Activated CD4-positive, alpha-beta T cell treated with anti-CD3 and anti-CD28 coated beads for 24 hours (primary cell): ENCODE data around the gene RIMKLA.

ENCODE experiments used
- DNase-seq, 2 donors: peaks; one replicate each; pipeline ENCODE4 v3.0.0-alpha.2; 2020; ENCODE audit warnings: low read depth in 2 of 2

Gene RIMKLA, protein sequence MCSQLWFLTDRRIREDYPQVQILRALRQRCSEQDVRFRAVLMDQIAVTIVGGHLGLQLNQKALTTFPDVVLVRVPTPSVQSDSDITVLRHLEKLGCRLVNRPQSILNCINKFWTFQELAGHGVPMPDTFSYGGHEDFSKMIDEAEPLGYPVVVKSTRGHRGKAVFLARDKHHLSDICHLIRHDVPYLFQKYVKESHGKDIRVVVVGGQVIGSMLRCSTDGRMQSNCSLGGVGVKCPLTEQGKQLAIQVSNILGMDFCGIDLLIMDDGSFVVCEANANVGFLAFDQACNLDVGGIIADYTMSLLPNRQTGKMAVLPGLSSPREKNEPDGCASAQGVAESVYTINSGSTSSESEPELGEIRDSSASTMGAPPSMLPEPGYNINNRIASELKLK

DNA sequence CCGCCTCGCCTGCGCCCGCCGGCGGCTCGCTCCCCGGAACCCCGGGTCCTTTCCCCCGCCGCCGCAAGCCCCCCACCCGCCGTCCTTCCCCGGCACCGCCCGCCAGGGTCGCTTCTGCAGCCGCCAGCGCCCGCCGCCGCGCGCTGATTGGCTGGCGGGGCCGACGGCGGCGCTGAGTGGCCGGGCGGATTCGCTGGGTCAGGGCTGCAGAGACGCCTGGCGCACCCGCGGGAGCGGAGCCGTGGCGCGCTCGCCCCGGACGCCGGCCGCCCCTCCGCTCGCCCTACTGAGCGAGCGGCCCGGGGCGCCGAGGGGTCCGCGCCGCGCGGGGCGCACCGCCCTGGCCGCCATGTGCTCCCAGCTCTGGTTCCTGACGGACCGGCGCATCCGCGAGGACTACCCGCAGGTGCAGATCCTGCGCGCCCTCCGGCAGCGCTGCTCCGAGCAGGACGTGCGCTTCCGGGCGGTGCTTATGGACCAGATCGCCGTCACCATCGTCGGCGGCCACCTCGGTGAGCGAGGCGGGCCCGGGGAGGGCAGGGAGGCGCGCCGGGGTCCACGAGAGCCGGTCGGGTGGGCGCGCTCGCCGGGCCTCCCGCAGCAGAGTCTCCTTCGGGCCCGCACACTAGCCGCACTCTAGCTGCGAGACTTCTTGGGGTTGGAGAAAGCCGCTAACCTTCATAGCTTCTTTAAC is at the start of gene RIMKLA:
TSS of gene RIMKLA (plus strand) at position 207 of the 694 bp plus-strand sequence. CDS start at position 350, 143 bp downstream.
- DNase-seq = peak; percentile 13 to 28

DNA sequence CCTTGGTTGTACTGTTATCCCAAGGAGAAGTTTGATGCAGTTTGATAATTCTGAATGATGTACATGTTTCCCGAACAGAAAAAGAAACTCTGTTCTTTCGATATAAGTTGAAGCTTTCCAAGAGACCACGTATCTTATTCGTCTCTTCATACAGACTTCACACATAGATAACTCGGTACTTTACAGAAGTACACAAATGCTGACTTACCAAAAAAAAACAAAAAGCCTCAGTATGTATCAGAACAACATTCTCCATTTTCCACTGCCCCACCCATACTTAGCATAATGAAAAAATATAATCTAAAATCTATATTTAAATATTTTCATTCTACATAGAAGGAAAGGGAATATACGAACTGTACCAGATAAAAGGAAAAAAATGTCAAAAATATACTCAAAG is 47.7 kb upstream of the RIMKLA start:
- no peak for DNase-seq

DNA sequence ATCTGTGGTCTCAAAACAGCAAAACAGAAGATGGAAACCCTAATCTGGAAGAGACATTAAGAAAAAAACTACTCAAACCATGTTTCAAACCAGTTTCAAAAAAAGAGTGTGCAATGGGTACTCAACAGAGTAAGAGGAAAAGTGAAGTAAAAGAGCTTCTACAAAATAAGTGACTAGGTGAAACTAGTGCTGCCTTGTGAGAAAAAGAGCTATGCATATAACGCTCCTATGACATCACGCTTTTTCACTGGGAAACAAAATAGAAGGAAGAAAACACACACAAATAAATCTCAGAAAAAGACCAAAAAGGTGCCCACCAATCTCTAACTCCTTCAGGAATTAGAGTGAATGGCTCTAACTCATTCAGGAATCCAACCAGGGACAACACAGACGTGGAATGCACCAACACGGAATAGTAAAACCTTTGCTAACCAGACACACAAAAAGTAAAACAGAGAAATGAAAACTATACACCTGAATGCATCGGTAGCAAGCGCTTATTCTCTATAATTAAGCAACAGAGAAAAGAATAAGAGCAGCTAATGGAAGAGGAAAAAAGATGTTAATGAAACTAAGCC is 46.8 kb upstream of the RIMKLA start:
- DNase-seq = no peak

DNA sequence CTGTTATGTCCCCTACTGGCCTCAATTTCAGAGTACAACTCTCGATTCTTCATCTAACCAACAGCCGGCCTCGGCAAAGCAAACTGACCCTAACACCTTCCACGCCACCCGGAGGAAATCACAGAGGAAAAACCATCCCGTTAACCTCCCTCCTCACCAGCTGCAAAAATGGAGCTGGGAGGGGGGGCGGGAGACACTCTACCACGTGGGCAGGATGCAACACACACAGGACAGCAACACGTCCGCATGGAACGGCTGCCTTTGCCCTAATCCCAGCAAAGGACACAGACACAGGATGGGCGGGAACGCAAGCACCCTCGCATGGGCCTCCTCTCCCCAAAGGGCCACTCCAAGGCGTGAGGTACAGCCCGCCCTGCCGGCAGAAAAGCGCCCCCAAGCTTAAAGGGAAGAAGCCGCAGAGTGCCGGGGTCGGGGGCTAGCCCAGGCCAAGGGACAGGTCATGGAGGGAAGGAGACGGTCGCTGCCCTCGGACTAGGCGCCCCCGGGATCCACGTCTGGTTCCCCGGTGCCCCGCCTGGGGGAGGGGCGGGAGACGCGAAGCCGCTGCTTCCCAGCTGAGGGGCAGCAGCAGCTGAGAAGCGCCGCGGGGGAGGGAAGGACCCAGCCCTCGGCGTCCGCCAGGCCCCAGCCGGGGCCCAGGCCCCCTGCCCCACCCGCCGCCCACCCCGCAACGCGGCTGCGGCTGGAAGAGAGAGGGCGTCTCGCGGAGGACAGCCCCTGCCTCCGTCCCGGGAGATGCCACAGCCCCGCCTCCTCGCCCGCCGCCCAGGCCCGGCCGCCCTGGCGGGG is 46.1 kb upstream of the RIMKLA start:
- peak; percentile 17 to 18 for DNase-seq

DNA sequence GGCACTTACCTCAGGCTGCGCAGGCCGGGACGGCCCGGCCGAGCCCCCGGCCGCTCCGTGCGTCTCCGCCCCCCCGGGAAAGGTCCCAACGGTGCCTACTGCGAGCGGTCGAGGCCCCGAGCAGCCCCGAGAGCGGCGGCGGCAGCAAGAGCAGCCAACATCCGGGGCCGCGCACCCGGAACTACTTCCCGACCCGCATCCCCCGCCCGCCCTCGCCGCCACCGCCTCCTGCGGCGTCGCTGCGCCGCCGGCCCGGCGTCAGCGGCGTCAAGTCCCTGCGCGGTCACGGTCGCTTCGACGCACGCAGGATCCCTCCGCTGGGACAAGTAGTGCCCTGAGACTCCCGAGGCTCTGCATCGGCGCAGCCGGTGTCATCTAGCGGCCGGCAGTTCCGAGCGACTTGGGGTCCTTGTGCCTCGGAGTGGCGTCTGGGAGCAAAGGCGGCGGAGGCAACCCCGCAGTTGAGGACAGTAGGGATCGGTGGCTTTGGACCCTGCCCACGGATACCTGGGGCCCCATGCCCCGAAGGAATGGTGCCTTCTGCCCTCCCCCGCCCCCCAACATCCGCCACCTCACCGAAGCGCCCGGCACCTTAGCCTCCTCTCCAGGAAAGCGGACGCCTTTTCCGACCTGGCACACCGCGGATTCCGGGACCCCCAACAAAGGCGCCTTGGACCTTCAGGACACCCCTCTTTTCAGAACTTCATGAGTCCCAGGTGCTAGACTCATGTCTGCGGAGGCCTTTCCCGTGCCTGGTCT is 45.4 kb upstream of the RIMKLA start, which contains the start of gene FOXJ3:
TSS of gene FOXJ3 (minus strand) at position 186 of the 759 bp plus-strand sequence. CDS start 24,142 bp downstream, outside the sequence.
- peak; percentile 87 to 93 for DNase-seq

DNA sequence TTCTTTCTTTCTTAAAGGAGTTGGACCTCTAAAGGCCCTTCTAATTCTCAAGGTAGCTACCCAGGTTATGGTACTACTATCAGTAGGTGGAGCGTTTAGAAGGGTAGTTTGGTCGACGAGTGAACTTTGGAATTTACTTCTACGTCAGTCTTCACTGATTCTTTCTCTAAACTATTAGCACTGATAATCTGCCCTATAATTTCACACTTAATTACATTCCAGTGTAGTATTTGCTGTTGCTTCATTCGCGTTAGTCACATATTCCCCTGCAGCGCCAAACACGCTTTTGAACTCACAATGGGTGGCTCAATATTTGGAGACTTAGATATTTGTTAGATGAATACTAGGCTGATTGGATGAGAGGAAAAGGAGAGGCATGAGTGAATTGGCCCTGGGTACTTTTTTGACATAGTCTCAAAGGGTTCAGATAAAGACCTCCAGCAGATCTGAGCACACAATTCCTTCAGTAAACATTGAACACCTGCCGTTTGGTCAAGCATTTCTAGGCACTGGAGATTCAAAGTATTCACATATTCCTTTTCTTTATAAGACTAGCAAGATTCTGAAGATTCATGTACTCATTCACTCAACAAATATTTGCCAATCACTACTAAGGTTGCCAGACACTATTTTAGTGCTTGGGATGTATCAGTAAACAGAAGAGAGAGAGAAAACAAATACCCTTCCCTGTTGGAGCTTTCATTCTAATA is 44.6 kb upstream of the RIMKLA start:
- no peak for DNase-seq

DNA sequence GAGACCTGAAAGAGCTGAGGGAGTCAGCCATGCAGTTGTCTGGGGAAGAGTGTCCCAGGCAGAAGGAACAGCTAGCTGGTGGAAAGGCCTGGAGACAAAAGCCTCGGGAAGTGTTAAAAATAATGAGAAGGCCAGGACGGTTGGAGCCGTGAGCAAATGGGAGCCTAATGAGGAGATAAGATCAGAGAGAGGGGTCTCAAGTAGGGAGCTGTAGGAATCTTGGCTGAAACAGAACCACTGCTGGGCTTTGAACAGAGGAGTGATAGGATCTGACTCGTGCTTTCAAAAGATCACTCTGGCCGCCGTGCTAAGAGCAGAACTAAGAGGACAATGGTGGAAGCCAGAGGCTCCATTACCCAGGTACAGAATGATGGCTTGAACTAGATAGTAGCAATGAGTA is 43.6 kb upstream of the RIMKLA start:
- no peak for DNase-seq

DNA sequence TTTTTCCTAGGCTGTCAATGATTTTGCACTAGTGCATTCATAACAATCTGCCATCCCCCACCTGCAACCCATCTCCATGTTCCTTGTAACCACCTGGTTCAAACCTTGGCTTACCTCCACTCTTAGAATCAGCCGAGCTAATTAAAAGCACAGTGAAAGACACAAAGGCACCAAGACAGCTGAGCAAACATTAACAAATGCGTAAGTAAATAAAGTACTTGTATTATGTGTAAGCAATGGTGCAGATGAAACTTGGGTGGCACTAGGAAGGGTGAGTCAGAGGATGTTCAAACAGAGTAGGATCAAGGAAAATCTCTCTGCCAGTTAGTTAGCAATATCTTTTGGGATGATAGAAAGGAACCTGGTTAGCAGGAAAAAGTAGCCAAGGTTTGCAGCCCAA is 40.5 kb upstream of the RIMKLA start:
- DNase-seq = no peak

DNA sequence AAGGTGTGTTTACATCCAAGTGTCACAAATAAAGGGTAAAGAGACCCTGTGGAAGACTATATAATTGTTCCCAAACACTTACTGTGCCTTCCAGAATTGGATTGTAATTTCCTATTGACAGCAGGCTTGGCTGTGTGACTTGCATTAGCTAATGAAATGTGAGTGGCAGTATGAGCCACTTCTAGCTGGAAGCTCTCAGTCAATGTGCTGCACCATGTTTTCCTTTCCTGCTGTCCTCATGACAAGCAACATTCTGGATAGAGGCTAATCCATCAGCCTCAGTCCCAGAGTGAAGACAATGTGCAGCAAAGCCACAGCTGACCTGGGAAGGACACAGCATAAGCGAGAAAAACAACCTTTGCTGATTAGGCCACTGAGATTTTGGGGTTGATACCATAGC is 39.7 kb upstream of the RIMKLA start:
- no peak for DNase-seq

DNA sequence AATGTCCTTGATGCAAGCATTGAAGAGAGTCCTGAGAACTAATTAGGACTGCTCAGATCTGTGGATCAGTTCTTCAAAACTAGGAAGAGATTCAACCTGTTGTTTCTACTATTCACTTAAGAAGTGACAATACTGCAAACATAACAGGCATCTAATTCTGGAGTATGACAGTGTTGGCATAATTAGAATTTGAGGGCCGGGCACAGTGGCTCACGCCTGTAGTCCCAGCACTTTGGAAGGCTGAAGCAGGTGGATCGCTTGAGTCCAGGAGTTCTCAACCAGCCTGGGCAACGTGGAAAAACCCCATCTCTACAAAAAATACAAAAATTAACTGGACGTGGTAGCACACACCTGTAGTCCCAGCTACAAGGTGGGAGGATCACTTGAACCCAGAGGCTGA is 37.5 kb upstream of the RIMKLA start:
- DNase-seq = no peak

DNA sequence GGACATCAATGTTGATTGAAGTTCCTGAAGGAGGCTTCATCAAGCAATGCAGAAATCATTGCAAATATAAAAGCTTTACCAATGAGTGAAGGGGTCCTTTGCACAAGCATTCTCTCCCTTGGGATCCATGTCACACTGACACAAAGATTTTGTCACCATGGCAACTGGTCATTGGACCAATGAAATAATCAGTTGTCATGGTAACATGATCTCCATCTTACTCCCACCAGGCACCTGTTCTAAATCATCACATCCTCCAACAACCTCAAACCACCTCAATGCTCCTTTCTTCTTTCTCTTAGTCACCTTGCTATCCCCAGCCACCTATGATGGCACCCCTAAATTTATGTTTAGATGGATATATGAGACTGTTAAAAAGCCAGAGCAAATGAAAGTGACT is 32.1 kb upstream of the RIMKLA start:
- no peak for DNase-seq

DNA sequence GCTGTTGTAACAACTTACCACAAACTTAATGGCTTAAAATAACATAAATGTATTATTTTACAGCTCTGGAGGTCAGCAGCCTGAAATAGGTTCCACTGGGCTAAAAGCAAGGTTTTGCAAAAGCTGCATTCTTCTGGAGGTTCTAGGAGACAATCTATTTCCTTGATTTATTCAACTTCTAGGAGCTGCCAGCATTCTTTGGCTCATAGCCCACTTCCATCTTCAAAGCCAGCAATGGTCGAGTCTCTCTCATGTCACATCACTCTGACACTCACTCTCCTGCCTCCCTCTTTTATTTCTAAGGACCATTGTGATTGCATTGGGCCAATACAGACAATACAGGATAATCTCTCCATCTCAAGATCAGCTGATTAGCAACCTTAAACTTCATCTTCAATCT is 30.5 kb upstream of the RIMKLA start:
- DNase-seq = no peak

DNA sequence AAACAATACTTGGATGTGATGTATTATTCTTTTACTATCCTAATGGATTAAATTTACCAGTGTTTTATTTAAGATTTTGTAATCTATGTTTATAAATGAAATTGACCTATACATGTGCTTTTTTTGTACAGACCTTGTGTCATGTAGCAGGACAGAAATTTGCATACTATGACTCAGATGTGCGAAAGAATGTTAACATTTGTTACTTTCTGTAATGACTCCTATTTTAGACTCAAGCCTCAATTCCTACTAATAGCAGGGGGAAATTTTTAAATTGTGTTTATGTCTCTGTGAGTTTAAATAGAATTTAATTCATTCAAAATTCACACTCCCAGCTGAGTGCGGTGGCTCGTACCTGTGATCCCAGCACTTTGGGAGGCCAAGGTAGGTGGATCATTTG is 21.8 kb upstream of the RIMKLA start:
- no peak for DNase-seq

DNA sequence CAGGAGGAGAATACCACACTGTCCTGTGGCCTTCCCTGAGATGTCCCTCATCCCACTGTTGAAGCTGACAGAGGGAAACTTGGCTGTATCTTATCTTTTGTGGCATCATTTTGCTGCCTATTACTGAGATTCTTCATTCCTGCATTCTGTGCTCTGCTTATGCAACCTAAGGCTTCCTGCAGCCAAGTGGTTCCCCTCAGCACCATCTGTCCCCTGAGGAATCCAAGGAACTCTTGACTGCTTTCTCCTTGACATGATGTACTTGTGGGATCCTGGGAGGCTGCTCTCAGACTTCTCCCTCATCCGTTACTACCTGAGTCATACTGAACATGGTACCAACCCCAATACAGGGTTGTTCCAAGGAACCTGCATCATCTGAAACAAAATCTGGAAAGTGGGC is 21.1 kb upstream of the RIMKLA start:
- DNase-seq = no peak

DNA sequence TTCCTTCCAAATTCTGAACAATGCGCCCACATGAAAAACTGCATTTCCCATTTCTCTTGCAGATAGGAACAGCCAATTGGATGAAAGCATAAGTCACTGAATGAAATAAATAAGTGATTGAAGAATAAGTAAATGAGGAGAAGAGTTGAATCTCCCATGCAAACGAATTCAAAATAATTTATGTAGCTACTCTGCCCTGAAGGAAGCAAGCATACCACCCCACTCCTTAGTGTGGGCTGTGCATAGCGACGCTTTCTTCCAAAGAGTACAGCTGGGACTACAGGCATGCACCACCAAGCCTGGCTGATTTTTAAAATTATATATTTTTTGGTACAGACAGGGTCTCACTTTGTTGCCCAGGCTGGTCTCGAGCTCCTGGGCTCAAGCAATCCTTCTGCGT is 16.5 kb upstream of the RIMKLA start:
- no peak for DNase-seq

DNA sequence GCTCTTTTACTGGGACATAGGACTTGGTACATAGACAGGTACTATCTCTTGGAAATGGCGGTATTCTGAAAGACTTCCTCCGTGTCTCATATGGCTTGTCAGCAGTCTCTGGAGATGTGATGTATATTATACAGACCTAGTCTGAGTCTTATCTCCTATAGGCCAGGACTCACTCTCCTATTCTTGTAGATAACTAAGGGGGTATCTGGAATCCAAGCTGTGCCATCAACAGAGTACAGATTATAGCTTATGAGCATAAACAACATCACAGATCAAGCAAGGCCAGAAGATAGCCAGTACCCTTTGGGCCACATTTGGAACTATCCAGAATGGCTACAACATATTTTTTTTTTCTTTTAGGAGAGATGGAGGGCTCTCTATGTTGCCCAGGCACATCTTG is 16.1 kb upstream of the RIMKLA start:
- no peak for DNase-seq

DNA sequence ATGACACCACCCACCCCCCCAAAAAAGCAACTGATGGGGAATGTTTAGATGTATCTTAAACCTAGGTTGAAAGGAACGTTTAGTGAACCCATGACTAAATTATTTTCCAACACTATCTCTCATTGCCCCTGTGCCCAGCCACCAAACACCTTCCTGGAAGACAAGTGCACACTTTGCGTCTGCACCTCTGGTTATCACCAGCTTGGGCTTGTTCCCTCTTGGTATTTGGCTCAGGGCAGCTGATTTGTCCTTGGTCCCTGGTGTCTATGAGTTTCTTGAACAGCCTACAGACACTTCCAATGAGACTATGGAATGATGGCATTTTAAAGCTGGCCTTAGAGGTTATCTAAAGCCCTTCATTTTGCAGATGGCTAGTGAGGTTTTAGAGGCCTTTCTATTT is 15.5 kb upstream of the RIMKLA start:
- DNase-seq = no peak

DNA sequence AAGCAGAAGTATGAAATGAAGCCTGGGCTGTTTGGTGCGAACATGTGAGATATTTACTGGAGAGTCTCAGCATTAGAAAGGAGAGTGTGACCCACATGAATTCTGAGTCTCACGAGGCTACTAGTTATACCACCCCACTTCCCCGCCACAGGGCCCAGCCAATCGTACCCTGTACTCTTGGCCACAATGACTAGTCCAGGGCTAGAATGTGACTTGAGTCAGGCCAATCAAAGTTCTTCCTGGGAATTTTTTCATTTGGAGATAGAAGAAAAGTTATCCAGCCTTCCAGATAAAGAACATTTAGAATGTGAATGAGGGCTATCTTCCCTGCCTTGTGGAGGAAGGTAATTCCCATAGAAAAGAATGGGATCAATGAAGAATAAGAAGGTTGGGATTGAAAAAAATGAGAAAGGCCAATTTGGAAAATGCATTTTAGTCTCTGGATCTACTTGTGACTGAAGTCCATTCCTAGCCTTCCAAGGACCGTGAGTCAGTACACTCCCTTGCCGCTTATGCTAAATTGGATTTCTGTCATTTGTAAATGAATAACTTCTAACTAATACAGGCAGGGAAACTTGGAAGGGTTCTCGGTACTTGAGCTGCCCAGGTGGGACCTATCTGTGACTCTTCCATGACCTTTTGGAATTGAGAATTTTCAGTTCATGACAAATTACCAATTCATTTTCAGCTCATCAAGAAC is 12.3 kb upstream of the RIMKLA start:
- DNase-seq = no peak

DNA sequence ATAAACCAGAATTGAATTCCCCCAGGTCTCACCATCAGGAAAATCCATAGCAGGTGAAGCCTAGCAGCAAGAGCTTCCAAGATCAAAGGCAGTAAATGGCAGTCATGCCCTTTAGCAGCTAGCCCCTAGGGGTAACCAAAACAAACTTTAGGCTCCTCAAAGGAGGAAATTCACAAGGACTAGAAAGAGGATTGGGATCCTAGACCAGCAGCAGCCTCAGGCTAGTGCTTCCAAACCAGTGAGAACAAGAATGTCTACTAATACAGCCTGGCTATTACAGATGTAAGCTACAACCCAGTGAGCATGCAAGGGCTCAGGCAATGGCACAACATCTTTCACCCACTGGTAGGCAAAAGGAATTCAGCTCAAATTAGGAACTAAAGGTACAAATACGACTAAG is 11.1 kb upstream of the RIMKLA start:
- DNase-seq = no peak
